NK-92 (cell line): Measurements from ENCODE around the gene CACNA1D.
"Not testable (repeated sequence)": the region's sequence is repeated elsewhere in the genome, so short reads cannot be mapped to it uniquely, and the experiment has no call there.

Experiments used
- DNase-seq: peaks from one replicate; lab custom pipeline; 2025; ENCODE audit not compliant: unreplicated experiment; lab: John Stamatoyannopoulos, UW

The CACNA1D gene

GRCh38 chr3:53650424-53650823 is 156.0 kb downstream of the CACNA1D start:
- DNase-seq, result no peak

GRCh38 chr3:53650928-53651661 is 156.7 kb downstream of the CACNA1D start:
- DNase-seq, result no peak

DNA sequence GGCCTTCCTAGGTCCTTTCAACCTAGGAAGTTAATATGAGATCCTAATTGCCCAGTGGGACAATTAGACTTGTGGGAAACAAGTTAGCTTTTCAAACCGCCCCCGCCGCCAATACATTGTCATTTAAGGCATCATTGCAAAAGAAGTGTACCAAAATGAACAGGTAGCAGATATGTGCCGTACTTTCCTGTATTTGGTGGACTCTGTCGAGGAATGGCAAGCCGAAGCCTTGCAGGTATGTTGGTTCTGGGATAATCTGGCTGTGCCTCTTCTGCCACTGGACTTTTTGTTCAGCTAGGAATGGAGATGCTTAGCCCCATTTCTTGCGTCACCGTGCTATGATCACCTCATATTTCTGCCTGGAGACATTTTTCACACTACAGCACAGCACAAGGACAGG is 157.5 kb downstream of the CACNA1D start:
- no peak for DNase-seq

- DNase-seq, result no peak
Measured at GRCh38 chr3:53657651-53658050, 163.2 kb downstream of the CACNA1D start.

DNA sequence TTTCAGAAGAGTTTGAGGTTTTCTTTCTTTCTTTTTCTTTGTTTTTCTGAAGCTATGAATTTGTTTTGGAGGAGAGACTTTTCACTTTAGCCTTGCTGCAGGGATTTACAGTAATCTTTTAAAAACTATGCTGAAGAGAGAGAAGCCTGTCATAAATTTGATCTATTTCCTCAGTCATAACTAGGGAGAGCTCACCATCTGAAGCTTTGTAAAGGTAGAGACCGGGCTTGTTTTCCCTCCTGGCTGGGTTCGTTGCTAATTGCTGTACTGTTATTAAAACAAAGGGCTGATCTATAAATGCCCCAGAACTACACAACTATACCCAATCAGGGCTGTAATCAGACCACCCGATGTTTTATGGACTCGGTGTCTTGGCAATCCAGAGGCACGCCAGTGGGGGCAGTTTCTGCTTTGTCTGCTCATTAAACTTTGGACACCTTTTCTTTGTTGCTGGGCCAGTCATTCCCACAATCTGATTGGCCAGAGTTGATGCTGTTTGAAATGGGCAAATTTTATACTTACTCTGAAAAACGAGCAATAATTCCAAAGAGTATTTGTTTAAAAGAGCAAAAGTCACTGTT is 164.3 kb downstream of the CACNA1D start:
- no peak for DNase-seq

GRCh38 chr3:53659996-53660395 is 165.6 kb downstream of the CACNA1D start:
- DNase-seq, result no peak

DNA sequence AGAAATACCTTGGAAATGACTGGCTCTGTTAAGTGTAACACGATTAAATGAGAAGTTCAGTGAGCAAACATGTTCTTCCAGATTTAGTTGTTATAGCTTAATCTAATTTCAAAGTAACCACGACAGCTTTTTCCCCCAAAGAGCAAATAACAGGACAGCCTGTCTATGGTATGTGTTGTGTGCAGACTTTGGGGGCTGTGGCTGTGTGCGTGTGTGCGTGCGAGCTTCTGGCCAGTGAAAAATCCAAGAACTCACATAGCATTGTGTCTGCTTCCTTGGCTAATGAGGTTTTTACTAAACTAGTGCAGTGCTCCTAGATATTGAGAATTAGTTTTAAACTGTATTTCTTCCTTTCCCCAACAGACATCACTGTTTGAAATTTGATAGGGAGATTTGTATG is 167.1 kb downstream of the CACNA1D start:
- DNase-seq, result no peak

DNA sequence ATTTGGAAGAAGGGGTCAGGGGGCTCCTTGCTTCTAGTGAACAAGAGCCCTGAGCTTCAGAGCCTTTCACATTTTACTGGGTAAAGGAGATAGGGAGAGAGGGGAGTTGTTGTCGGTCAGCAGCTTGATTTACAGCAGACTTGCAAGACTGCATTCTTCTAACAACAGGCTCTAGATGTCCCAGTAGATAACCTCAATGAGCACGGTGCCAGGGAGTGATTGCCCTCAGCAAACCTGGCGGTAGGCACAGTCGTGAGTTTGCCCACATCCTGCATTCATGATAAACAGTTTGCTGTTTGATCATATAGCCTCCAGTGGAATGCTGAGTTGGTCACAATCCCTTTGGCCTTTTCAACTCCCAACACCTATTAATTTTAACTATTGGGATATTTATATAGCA is 170.4 kb downstream of the CACNA1D start:
- DNase-seq, result not testable (repeated sequence)

- DNase-seq, result no peak
Measured at GRCh38 chr3:53665608-53666425, 171.4 kb downstream of the CACNA1D start.

DNA sequence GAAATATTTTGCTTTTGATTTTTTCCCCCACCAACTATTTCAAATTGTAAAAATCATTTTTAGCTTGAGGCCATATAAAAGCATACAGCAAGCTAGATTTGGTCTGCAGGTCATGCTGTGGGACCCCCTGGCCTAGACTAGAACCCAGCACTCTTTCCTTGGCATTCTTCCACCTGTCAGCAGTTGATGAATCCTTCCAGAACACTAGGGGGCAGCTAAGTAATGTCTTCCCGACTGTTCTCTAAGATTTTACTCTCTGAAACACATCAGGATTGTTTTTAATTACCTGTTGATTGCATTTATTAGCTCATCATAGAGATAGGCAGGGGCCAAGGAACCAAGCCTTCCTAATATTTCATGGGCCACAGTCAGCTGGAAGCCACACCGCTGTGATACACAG is 174.5 kb downstream of the CACNA1D start:
- no peak for DNase-seq

GRCh38 chr3:53670721-53671120 is 176.3 kb downstream of the CACNA1D start:
- no peak for DNase-seq

DNA sequence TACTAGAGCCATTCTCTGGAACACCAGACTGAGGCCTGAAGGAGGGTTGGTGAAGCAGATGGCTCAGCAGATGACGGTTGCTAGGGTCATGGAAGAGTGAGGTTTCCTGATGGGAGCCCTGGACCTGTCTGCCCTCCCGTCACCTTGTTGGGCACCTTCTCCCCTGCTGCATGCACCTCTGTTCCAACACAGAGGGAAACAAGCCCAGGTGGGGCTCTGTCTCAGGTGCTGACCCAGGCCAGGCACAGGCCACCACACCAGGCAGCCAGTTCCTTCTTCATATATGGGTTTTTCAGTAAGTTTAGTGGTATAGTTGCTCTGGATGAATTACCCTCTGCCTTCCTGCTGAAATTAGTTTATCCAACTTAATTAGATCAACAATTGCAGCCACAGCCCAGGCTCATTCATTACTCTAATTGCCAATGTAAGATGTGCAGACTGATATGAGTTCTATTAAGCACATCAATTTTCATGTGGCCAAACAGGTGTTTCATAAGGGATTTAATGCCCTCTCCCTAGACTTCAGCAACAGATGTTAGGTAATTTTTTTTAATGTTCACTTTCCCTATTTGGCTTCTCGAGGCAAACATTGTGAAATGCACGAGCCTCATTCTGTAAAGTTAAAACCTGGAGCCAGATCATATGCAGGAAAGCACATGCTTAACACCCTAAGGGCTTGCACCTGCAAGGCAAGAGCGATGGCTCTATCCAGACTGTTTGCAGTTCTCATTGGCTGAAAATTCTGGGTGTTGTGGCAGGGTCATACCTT is 177.0 kb downstream of the CACNA1D start:
- no peak for DNase-seq

DNA sequence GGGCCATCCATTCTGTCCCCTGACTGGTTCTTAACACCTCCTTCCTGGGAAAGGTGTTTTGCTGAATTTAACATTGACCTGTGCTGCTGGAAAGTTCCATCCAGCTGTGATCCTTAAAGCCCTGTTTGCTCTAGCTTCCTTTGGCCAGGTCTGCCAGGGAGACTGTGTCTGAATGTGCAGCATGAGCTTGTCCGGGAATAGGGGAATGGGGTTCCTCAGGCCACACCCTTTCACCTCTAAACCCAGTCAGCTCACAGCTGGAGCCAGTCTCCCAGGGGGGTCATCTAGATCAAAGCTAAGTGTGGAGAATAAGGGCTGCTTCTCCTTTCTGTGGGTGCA is 177.5 kb downstream of the CACNA1D start:
- no peak for DNase-seq

DNA sequence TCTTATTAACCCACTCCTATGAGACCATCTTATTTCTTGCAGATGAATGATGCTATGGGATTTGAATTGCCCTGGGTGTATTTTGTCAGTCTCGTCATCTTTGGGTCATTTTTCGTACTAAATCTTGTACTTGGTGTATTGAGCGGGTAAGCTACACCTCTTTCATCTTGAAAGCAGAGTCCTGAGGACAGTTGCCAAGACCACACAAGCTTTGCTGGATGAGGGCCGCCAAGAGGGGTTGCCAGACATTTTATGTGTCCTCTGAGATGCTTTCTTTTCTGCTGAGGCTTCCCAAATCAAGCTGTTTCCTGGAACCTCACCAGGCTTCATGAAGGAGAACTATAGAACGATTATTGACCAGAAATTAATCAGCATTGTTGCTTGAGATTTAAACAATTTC is 178.6 kb downstream of the CACNA1D start:
- DNase-seq, result no peak

DNA sequence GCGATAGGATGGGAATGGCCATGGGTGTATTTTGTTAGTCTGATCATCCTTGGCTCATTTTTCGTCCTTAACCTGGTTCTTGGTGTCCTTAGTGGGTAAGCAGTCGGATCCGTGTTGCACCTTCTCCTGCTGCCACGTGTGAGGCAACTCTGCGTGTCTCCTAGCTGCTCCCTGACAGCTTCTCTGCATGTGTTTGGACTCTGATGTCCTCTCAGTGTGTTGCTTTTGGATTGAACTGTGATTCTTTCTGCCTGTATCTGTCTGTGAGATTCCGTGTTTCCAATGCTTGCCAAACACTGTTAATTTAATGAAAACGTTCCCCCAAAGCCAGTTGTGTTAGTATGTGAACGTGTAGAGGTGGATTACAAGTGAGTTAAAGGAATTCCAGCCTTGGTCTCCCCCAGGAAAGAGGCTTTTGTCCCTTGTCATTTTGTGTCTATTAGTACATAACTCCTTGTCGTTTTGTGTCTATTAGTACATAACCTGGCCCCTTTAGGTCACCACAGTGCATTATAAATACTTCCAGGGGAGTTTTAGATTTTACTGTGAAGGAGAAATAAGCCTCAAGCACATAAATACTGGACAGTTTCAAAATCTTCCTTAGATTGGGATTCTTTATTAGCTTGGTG is 179.4 kb downstream of the CACNA1D start:
- DNase-seq, result no peak

- DNase-seq, result no peak
Measured at GRCh38 chr3:53674582-53674981, 180.2 kb downstream of the CACNA1D start.

DNA sequence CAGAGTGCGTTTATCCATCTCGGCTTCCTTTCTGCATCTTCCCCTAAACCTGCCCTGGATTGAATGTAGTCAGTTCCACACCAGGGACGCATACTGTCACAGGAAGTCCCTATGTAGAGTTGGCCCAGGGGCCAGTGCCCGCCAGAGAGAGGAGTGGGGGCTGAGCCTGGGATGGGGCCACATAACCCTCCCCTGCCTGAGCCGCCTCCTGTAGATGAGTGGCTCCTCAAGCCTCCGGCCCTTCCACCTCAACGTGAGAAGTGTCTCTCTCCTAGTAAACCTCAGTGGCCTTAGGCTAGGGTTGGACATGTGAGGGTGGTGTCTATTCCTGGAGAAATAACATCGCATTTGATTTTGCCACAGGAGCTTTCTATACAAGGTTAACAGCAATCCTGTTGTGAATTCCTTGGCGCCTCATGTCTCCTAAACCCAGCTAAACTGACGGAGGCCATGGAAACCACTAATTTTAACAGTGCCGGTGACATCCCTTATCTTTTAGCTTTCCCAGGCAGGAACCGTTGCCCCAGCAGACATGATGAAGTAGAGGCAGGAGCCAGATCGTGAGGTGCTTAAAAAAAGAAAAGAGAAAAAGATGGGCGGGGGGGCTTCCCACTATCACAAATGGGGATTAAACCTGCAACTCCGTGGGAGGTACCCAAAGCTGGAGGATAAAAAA is 180.7 kb downstream of the CACNA1D start:
- DNase-seq, result no peak

- DNase-seq, result no peak
Measured at GRCh38 chr3:53675942-53676341, 181.5 kb downstream of the CACNA1D start.

DNA sequence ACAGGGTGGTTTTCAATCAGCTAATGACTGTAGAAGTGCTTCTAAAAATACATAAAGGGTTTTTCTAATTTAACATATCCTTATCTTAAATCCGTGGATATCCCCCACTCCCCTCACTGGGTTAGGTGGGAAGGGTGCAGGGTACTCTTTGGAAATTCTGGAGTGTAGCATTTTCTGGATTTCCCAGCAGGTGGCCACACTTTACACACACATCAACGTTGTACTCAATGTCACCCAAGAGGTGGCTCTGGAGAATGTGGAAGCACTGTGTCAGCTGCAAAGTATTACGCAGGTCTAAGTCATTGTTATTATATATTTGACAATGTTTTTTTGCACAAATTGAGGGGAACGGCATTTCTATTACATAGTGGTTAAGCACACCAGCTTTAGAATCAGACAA is 183.0 kb downstream of the CACNA1D start:
- no peak for DNase-seq

- DNase-seq, result no peak
Measured at GRCh38 chr3:53680028-53680427, 185.6 kb downstream of the CACNA1D start.
